ENCODE results near the gene RPS16.

DNA sequence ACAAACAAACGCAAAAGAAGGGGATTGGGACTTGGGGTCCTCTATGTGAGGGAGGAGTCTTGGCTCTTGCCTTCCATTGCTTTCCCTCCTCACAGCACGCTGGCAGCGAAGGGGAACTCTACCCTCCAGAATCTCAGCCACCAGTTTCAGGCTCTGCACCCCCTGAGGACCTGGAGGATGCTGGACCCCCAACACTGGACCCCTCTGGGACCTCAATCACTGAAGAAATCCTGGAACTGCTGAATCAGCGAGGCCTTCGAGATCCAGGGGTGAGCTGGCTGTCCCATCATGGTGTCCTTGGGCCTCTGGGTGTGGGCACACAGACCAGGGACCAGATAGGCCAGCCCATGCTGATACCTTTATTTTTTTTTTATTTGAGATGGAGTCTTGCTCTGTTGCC, 13.7 kb downstream of the RPS16 start:
- no peak for TF ChIP-seq EP300 (IDR thresholded peaks at IDR 0.05)
- TF ChIP-seq POLR2A (IDR thresholded peaks at IDR 0.05) = no peak
- TF ChIP-seq, protein P1, sequence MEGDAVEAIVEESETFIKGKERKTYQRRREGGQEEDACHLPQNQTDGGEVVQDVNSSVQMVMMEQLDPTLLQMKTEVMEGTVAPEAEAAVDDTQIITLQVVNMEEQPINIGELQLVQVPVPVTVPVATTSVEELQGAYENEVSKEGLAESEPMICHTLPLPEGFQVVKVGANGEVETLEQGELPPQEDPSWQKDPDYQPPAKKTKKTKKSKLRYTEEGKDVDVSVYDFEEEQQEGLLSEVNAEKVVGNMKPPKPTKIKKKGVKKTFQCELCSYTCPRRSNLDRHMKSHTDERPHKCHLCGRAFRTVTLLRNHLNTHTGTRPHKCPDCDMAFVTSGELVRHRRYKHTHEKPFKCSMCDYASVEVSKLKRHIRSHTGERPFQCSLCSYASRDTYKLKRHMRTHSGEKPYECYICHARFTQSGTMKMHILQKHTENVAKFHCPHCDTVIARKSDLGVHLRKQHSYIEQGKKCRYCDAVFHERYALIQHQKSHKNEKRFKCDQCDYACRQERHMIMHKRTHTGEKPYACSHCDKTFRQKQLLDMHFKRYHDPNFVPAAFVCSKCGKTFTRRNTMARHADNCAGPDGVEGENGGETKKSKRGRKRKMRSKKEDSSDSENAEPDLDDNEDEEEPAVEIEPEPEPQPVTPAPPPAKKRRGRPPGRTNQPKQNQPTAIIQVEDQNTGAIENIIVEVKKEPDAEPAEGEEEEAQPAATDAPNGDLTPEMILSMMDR (IDR thresholded peaks at IDR 0.05) = no peak
- TF ChIP-seq POLR2AphosphoS5 (IDR thresholded peaks at IDR 0.05) = no peak
